ENCODE results near the gene SPDYE2B.
A peak's percentile ranks its signal among the peaks of the same experiment; 100 is the strongest.
"Not testable (repeated sequence)": the region's sequence is repeated elsewhere in the genome, so short reads cannot be mapped to it uniquely, and the experiment has no call there.

Gene SPDYE2B

DNA sequence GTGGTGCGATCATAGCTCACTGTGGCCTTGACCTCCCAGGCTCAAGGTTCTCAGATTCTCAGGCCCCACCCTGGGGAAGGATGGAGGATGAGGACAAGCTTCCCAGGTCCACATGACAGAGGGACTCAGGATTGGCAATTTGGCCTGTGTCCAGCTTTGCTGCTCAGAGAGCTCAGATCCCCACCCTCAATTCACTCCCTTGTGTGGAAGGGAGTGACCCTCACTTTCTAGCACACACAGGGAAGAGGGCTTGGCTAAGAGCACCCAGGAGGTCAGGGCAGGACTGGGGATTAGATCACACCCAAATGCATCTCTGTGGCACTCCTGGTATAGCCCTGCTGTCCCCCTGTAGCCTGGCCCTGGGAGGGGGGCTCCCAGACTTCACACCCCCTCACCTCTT is 6.7 kb upstream of the SPDYE2B start:
- not testable (repeated sequence) for DNase-seq (ENCODE audit: low spot score)

DNA sequence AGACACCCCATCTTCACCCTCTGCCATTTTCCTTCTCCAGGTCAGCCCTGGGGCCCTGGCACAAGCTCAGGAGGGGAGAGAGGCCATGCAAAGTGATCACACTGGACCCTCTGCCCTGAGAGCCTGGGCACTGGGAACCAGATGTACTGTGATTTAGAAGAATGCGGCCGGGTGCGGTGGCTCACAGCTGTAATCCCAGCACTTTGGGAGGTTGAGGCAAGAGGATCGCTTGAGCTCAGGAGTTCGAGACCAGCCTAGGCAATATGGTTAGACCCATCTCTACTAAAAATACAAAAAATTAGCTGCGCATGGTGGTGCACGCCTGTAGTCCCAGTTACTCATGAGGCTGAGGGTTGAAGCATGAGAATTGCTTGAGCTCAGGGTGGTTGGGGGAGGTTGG is 2.3 kb upstream of the SPDYE2B start:
- DNase-seq (ENCODE audit: low spot score): not testable (repeated sequence)

DNA sequence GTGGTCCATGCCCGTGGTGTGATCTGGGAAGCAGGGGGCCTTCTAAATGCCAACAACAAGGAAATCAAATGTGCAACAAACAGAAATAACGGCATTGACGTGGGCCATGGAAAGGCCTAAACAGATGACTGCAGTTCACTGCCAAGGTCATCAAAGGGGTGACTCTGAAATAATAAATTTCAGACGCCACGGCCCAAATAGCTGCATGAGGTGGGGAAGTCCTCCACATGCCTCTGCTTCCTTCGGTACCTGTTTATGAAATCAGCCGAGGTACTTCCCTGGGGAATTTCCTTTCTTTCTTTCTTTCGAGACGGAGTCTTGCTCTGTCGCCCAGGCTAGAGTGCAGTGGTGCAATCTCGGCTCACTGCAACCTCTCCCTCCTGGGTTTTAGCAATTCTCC is 14.6 kb downstream of the SPDYE2B start:
- DNase-seq (ENCODE audit: low spot score): not testable (repeated sequence)

DNA sequence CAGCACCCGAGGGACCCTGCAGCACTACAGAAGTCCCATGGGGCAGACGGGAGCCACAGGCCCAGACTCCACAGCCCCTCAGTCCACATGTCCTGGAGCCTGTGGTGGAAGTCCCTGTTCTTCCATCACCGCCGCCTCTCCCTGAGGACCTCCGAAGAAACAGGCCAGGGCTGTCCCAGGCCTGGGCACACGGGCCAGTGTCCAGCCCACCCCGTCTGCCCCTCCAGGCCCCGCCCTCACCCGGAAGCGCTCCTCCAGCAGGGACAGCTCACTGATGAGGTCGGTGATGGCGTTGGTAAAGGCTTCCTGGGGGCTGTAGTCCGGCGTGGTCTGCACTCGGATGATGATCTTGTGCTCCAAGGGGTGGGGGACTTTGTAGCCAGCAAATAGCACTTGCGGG is 16.7 kb downstream of the SPDYE2B start:
- not testable (repeated sequence) for DNase-seq (ENCODE audit: low spot score)

DNA sequence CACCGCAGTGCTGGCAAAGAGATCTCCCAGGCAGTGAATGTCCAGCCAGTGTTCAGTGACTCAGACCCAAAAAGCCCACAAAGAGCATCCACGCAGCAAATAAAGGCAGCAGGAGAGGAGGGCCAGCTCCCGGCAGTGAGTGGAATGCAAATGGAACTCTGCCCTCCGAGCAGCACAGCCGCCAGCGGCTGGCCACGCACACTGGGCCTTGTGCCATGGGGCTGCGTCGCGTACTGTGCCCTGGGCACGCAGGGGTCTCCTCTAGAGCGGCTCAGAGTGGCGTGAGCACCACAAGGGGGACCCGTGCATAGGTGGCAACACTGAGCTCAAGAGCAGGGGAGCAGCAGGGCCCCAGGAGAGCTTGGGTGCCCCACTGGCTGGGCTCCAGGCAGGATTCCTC is 17.4 kb downstream of the SPDYE2B start:
- DNase-seq (ENCODE audit: low spot score): not testable (repeated sequence)

DNA sequence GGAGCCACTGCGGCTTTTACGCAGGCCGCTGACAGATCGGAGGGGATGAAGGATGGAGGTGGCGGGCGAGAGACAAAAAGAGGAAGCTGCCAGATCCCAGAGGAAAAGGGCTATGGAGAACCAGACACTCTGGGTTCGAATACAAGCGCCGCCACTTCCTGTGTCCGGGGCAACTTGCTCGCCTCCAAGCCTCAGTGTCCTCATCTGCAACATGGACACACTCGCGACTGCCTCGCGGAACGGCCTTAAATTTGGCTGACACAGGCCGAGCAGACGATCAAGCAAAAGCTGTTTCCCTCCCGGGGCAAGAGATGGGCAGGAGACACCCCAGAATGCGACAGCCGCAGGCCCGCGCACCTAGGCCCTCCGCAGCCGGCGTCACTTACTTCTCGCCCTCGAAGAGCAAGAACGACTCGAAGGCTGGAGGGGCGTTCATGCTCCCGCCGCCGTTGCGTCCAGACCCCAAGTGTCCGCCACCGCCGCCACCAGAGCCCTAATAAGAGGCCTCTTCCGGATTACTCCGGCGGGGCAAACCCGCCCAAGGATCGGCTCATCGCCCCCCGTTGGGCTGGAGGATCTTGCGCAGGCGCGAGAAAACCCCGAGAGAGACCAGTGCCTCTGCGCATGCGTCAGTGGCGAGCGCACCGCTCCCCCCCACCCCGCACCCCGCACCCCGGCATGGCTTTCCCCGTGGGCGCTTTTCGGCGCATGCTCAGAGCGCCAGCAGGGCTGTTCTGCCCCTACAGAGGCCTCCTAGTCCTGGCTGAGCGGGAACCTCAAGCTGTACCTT is 21.2 kb downstream of the SPDYE2B start, which contains the start of gene POLR2J2:
TSS of gene POLR2J2 (minus strand) at position 498 of the 790 bp plus-strand sequence. CDS start at position 436, 62 bp downstream.
- peak; percentile 98 for DNase-seq (ENCODE audit: low spot score)

DNA sequence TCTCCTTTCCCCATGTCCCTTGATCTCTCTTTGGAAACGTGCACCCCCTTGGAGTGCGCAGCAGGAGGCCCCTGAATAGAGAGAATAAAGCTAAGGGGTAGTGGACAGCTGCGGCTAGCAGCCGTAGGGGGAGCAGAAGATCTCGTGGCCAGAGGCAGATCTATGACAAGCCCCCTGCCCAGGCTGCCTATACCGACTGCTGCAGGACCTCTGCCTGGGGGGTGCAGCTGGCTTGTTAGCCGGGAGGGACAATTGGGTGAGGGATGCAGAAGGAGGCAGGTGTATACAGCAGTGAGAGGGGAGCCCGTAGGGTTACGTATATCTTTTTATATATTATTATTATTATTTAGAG is 21.8 kb downstream of the SPDYE2B start:
- not testable (repeated sequence) for DNase-seq (ENCODE audit: low spot score)

DNA sequence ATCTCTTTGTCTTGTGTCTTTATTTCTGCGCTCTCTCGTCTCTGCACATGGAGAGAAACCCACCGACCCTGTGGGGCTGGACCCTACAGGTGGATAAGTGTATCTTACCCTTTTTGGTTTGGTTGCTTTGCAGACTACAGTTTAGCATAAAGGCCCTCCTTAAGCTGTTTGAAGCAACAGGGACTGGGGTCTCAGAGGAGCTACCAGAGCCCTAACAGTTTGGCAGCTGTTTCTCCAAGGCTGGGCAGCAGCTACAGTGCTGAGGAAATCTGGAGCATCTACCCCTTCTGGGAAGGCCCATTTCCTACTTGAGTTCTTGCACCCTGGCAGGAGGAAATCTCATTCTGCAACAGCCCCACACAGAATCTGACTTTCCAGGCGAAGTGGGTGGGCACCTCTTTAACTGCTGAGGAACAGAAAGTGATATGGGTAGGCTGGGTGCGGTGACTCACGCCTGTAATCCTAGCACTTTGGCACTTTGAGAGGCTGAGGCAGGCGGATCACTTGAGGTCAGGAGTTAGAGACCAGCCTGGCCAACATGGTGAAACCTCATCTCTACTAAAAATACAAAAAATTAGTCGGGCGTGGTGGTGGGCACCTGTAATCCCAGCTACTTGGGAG is 23.4 kb downstream of the SPDYE2B start:
- DNase-seq (ENCODE audit: low spot score): not testable (repeated sequence)

DNA sequence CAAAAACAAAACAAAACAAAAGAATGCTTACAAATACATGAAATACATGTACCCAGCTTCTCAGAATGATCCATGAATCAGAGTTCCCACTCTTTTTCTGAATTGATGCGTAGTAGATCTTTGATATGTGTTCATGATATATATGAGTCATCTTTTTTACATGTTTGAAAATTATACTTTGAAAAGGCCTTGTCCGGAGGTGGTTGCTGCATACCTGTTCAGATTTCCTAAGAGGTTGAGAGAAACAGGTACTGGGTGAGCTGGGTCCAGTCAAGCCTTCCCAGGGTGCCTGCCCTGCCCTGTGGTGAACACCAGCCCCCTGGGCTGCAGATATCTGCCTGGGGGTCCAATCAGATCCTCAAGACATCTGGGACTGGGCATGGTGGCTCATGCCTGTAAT is 25.4 kb downstream of the SPDYE2B start:
- DNase-seq (ENCODE audit: low spot score): not testable (repeated sequence)

DNA sequence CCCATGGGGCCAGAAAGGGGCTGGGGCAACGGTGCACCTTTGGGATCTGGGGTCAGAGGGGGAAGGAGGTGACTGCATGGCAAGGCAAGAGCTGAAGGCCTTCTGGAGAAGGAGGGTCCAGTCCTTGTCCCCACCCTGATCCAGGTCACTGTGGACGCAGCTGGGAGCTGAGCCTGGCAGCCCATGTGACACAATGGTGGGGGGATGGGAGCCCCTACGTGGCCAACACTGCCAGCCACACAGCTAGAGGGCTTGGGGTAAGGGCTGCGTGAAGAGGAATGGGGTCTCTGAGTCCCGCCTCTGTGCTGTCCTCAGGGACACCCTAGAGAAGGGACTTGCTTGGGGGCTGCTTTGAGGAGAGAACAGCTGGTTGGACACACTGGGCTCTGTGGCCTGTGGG is 30.7 kb downstream of the SPDYE2B start:
- not testable (repeated sequence) for DNase-seq (ENCODE audit: low spot score)

DNA sequence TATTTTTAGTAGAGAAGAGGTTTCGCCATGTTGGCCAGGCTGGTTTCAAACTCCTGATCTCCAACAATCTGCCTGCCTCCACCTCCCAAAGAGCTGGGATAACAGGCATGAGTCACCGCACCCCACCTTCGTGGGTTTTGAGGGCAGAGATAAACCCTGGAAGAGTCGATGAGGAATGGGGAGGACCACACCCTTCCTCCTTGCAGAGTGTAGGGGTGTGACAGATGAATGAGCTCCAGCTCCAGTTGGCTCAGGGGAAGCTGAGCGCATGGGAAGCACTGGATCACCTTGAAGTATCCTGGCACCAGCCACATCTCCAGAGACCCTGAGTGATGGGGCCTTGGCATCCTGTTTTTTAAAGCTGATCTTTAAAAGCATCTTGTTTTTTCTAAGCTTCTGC is 32.4 kb downstream of the SPDYE2B start:
- not testable (repeated sequence) for DNase-seq (ENCODE audit: low spot score)

DNA sequence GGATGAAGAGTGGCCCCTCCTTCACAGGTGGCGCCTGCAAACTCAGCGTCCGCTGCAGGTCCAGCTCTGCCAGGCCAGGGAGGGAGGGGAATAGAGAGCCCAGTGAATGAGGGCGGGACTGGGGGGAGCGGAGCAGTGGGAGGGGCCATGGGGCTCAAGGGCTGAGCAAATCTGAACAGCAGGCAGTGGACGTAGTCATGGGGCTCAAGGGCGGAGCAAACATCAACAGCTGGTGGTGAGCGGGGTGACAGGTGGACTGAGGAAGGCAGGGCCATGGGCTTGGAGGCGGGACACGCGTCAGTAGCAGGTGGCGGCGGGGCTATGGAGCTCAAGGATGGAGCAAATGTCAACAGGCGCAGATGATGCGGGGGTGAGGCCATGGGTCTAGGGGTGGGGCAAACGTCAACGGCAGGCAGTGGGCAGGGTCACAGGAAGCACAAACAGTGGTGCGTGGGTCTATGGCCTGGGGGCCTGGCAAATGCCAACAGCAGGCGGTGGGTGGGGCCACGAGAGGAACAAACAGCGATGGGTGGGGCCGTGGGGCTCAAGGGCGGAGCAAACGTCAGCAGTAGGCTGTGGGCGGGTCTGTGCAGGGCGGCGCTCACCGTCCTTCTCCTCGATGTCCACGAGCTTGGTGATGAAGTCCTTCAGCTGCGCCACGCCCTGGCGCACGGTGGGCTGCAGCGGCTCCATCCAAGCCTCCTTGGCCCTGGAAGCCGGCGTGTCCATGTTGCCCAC is 38.3 kb downstream of the SPDYE2B start:
- not testable (repeated sequence) for DNase-seq (ENCODE audit: low spot score)

DNA sequence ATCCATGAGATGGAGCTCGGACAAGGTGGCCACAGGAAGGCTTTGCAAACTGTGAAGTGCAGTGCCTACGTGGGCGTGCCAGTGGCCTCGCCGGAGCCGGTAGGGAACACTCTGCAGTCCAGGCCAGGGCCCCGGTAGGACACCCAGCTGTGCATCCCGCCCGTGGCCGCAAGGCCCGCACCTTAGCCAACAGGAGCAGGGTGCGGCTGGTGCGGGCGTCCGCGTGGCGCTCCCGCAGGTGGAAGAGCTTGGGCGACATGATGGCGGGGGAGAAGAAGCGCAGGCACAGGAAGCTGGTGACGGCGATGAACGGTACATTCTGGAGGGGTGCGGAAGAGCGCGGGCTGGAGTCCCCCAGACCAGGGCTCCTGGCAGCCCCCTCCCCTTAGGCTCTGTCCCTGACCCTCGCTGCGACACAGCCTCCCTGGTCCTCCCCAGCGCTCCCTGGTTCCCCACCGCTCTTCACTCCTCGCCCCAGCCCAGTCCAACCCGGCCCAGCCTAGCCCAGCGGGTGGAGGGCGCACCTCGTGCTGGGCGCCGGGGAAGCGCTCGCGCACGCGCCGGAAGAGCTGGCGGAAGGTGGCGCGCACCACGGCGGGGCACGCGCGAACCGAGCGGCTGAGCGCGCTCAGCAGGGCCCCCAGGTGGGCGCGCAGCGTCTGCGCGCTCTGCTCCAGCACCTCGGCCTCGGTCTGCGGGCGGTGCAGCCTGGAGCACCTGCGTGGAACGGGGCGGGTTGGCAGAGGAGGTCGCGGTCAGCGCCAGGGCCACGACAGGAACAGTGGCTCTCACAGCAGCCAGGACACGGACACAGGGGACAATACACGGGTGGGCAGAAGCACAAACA is 39.5 kb downstream of the SPDYE2B start:
- DNase-seq (ENCODE audit: low spot score): not testable (repeated sequence)

DNA sequence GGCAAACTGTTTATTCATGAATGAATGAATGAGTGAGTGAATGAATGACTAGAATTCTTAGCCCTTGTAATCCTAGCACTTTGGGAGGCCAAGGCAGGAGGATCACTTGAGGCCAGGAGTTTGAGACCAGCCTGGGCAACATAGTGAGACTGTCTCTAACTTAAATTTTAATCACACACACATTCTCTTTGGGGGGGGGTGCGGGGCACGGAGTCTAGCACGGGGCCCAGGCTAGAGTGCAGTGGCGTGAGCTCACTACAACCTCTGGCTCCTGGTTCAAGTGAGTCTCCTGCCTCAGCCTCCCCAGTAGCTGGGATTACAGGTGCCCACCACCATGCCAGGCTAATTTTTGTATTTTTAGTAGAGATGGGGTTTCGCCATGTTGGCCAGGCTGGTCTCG is 40.5 kb downstream of the SPDYE2B start:
- DNase-seq (ENCODE audit: low spot score): not testable (repeated sequence)

DNA sequence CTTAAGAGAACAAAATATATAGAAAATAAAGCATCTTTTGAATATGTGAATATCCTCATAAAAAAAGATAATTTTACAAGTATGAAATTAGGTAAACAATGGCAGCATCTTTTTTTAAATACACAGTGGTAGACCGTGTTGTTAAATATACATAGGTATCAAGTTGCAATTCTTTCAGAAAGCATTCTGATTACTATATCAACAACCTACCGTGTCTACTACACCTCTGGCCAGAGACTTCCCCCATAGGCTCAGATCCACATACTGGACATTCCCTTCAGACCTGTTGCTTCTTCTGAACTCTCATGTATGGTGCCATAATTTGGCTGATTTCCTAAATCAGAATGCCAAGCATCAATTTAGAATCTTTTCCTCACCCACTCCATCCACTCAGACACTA is 43.9 kb downstream of the SPDYE2B start:
- DNase-seq (ENCODE audit: low spot score): not testable (repeated sequence)

DNA sequence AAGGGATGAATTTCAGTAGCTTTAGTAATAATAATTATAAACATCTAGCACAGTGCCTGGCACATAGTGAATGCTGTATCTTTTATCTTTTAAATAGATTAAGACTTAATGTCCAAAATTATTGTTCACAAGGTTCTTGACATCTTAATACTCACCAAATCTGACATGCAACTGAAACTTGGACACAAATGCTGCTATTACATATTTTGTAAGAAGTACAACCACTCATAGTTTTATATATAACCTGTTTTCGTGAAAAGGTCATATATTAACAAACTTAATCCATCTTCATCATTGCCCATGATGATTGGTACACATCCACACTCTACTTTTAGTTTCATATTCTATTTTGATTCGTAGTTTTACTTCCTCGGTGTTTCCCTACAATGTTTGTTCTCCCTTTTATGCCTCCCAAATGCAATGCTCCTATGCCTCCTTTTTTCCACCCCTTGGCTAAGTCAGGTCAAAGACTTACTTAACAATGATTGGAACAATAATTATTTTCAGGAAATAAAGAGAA is 45.0 kb downstream of the SPDYE2B start:
- DNase-seq (ENCODE audit: low spot score): not testable (repeated sequence)

DNA sequence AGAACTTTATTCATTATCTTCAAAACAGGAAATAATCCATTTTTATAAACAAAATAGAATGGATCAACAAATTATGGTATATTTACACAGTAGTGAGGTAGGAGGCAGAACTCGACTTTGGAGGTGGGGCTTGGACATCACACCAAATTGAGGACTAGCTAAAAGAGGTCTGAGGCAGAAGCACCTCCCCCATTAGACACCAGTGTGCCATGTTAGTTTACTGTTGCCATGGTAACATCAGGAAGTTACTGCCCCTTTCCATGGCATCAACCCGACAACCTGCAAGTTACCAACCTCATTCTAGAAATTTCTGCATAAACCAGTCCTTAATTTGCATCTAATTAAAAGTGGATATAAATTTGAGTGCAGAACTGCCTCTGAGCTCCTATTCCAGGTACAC is 45.9 kb downstream of the SPDYE2B start:
- not testable (repeated sequence) for DNase-seq (ENCODE audit: low spot score)

DNA sequence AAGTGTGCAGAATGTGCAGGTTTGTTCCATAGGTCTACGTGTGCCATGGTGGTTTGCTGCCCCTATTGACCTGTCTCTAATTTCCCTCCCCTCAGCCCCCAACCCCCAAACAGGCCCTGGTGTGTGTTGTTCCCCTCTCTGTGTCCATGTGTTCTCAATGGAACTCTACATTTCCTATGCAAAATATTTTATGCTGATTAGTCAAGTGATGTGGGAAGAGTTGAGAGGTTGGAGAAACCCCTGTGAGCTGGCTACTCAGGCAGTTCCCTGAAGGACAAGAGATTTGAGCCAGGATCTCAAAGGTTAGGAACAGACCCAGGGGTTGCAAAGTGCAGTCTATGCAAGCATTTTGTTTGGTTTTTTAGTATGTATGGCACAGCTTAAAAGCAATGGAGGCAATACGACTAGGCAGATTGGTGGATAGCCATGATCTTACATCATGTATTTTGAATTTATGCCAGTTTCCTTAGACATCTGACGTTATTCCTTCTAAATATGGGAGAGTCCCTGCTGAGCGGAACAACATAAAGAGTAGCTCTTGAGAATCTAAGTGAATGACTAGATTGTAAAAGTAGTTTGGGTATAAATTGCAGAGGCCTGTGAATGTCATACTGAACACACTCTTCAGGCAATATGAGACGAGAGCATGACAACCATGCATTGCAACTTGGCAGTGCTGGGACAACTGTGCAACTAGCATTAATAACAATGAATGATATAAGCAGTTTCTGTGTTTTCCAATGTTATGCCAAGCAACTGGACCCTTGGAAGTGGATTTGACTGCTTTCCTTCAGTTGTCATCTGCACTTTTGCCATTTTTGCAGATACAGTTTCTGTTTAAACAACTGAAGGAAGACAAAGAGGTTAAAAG is 47.8 kb downstream of the SPDYE2B start:
- not testable (repeated sequence) for DNase-seq (ENCODE audit: low spot score)

DNA sequence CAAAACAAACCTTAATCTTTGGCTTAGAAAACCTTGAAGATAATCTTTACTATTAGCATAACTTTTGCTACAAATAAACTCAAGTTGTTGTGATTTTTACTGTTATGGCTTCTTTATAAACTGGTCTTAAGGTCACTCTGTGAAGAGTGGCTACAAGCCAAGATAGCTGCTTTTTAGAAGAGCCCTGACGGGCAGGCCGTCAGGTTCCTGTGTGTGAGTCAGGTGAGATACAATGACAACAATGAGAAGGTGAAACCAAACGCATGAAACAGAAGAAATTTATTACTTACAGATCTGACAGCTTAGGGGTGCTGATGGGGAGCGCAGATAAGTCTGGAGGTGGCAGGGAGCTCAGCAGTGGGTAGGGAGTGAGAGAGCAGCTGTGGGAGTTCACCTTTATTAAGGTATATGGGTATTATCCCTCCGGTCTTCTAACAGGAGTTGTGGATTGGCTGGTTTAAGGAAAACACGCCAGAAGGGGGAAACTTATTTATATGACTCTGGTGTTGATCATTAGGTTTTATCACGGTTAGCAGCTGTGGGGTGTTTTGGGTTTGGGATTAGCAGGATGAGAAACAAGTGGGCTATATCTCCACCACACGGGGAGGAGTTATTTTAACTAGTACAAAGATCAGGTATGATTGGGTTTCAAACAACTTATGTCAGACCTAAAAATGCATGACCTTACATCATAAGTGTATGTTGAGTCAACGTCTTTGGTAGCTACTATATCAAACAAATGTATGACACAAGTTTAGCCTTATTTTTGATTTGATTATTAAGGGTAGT is 49.0 kb downstream of the SPDYE2B start:
- not testable (repeated sequence) for DNase-seq (ENCODE audit: low spot score)
